IPS-18c (cell line): Measurements from ENCODE around the gene ACADS.
"Not testable (repeated sequence)": the region's sequence is repeated elsewhere in the genome, so short reads cannot be mapped to it uniquely, and the experiment has no call there.

ENCODE experiments used
- H3K4me3 ChIP-seq: 2 replicates; pipeline ENCODE4 v1.7.0; 2013; ENCODE audit warnings: low read depth, mild to moderate bottlenecking, low read length, moderate library complexity; ENCODE audit not compliant: insufficient read depth
- H3K9me3 ChIP-seq: one replicate; pipeline ENCODE4 v1.6.1; 2013; ENCODE audit warnings: mild to moderate bottlenecking, low read length, moderate library complexity; ENCODE audit not compliant: control insufficient read depth, insufficient read depth

Gene ACADS

DNA sequence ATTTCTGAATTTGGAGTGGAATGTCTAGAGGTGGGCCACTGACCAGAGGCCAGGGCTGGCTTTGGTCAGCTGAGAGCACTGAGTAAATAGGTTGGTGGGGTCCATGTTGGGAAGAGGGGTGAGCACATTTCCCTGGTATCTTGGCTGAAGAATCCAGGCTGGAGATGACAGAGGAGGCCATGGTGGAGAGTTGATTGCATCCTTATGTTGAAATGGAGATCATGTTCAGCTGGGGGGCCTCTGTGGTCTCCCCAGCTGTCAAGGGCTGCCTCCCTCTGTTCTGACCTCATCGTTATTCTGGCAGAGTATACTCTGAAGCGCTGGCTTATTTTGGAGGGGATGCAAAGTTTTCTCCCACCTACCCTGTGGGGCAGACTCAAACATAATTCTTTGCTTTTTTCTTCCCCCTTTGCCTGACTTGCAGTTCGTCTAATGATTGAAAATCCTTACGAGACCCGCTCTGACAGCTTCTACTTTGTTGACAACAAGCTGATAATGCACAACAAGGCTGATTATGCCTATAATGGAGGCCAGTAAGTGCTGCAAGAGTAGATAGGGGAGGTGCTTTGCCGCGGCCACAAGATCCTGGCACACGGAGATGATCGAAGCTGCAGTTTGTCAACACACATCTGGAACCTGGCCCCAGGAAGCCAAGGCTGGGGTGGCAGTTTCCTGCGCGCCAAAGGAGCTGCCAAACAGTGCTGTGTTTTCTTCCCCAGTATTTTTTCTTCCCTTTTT is 6.0 kb upstream of the ACADS start:
- H3K4me3 ChIP-seq = no peak overlapping the region
- peaks cover 2% of the 10 kb centered on the region for H3K9me3 ChIP-seq

DNA sequence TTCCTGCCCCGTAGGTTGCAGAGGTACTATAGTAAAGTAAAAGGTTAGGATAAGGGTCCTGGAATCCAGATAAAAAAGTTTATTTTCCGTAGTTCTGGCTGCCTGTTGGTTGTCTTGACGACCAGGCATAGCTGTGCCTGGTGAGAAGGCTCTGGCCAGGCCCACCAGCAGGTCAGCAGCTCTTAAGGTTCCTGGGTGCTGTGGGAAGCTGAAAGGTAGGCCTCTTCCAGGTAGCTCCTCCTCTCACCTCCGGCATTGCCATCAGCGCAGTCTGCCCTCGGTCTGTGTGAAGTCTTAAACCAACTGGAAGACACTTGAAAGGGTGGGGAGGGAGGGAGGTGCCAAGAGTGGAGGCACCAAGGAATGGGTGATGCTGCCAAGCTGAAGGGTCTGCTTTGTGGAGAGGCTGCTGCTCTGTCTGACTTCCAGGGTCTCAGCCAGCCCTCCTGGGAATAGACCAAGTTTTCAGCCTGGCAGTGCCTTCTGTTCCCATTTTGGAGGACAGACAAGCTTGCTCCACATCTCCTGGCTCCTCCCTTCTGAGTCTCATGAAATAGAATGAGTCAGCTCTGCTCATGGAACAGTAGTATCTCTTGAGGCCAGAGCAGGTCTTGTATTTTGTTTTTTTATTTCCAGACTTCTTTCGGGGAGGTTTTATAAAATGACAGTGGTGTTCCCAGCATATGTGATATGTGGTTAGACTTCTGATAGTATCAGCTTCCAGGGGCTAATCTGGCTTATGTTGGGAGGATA is 5.2 kb upstream of the ACADS start:
- Histone ChIP-seq H3K4me3 (no peak overlapping the region), H3K9me3 (peaks cover 2% of the 10 kb centered on the region)

GRCh38 chr12:120720987-120721801 is 4.4 kb upstream of the ACADS start:
- no peak overlapping the region for H3K4me3 ChIP-seq

GRCh38 chr12:120721866-120722265 is 3.8 kb upstream of the ACADS start:
- peaks cover 2% of the 10 kb centered on the region for H3K9me3 ChIP-seq
- H3K4me3 ChIP-seq = no peak overlapping the region

More at GRCh38 chr12:120720987-120721801, 4.4 kb upstream of the ACADS start:
- peaks cover 2% of the 10 kb centered on the region for H3K9me3 ChIP-seq

- Histone ChIP-seq H3K9me3 (peaks cover 2% of the 10 kb centered on the region), H3K4me3 (no peak overlapping the region)
These were observed 2.8 kb upstream of the ACADS start for GRCh38 chr12:120722784-120723183.

GRCh38 chr12:120724720-120725119 is 906 bp upstream of the ACADS start:
- Histone ChIP-seq H3K4me3 (peak overlapping the region; percentile 74; the same call in 1 of the 2 replicates), H3K9me3 (no peaks in the 10 kb centered on the region)

DNA sequence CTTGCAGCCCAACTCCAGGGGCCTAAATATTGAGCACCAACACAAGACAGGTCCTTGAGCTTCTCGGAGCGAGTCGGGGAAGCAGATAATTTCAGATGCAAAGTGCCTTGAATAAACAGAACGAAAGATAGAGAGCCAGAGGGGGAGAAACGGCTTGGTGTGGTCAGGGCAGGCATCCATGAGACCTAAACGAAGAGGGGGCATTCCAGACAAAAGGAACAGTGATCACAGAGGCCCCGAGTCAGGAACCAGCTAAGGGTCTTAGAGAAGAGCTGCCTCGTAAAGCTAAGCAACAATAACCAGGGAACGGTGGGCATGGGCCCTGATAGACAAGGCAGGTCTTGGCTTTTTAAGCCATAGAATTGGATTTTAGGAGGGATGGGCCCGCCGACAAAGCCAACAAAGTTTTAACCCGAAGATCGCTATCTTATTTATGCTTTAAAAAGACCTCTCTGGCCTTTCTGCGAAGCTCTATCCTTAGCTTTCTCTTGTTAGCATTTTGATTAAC is 421 bp upstream of the ACADS start:
- peak overlapping the region; percentile 74 for H3K4me3 ChIP-seq
- no peaks in the 10 kb centered on the region for H3K9me3 ChIP-seq

GRCh38 chr12:120726510-120726793 is 826 bp downstream of the ACADS start:
- Histone ChIP-seq H3K4me3 (peak overlapping the region; percentile 74; the same call in 1 of the 2 replicates), H3K9me3 (no peaks in the 10 kb centered on the region)

- no peak overlapping the region for H3K4me3 ChIP-seq
These were observed 1.3 kb downstream of the ACADS start for GRCh38 chr12:120726961-120727360.

GRCh38 chr12:120732198-120732597 is 6.6 kb downstream of the ACADS start:
- not testable (repeated sequence) for H3K4me3 ChIP-seq, H3K9me3 ChIP-seq

More at GRCh38 chr12:120726961-120727360, 1.3 kb downstream of the ACADS start:
- no peaks in the 10 kb centered on the region for H3K9me3 ChIP-seq

- Histone ChIP-seq H3K4me3 (no peak overlapping the region), H3K9me3 (peaks cover 2% of the 10 kb centered on the region)
These were observed 7.9 kb downstream of the ACADS start for GRCh38 chr12:120733574-120733973.

DNA sequence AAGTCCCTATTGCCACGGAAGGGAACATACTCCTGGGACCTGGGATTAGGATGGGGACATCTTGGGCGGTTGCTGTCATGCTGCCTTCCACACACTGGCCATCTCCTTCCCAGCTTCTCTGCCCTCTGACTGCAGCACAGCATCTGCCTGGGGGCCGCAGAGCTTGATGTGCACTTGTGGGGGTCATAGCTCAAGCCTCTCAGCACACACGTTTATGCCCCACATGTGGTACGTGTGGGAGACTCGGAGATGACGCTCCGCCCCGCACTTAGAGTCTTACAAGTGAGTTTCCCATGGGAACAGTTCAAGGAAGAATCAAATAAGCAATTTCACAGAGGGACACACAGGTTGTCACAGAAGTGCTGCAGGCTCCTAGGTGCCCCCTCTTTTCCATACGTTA is 8.6 kb downstream of the ACADS start:
- Histone ChIP-seq H3K9me3 (peaks cover 2% of the 10 kb centered on the region), H3K4me3 (no peak overlapping the region)

GRCh38 chr12:120735181-120735580 is 9.6 kb downstream of the ACADS start:
- Histone ChIP-seq H3K4me3 (no peak overlapping the region), H3K9me3 (peaks cover 2% of the 10 kb centered on the region)

- H3K4me3 ChIP-seq = no peak overlapping the region
- peaks cover 2% of the 10 kb centered on the region for H3K9me3 ChIP-seq
These were observed 11.0 kb downstream of the ACADS start for GRCh38 chr12:120736404-120737331.

DNA sequence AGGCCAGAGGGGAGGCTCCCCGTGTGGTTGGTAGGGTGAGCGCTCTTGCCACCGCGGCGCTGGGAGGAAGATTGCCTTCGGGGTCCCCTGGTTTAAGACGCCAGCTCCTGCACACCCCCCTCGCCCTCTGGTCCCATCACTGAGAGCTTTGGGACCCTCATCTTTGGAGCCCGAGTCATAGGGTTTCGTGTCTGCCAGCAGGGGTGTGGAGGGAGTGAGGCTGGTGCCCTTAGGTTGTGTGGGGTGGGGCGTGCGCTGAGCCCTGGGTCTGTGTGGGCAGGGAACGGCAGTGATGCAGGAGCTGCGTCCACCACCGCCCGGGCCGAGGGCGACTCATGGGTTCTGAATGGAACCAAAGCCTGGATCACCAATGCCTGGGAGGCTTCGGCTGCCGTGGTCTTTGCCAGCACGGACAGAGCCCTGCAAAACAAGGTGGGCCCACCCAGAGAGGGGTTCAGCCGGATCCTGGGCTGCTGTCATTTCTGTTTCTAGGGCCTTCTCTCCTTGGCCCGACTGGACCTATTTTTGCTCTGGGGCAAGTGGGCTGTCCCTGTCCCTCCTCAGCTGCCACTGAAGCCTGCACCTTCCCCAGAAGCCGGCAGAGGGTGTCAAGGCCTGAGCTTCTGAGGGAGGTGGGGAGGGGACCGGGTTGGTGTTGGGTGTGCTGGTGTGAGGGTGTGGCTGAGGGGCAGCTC is 12.1 kb downstream of the ACADS start:
- Histone ChIP-seq H3K9me3 (peaks cover 2% of the 10 kb centered on the region), H3K4me3 (no peak overlapping the region)
